SH-SY5Y (cell line): ENCODE data around the gene C11orf24.

Source experiments
- GATA2 ChIP-seq: IDR thresholded peaks from 2 replicates; pipeline ENCODE4 v1.6.1; 2011; ENCODE audit warnings: mild to moderate bottlenecking, low read depth, low read length
- GATA3 ChIP-seq: IDR thresholded peaks from 2 replicates; pipeline ENCODE4 v1.6.1; 2011; ENCODE audit warnings: low read depth, mild to moderate bottlenecking, low read length, moderate library complexity

The C11orf24 gene

GRCh38 chr11:68215087-68215445 is 56.7 kb downstream of the C11orf24 start:
- no peak for TF ChIP-seq GATA3
- no peak for TF ChIP-seq GATA2

- no peak for TF ChIP-seq GATA3
- no peak for TF ChIP-seq GATA2
Observed at GRCh38 chr11:68214173-68215086, 57.3 kb downstream of the C11orf24 start.

GRCh38 chr11:68213555-68214172 is 58.1 kb downstream of the C11orf24 start:
- no peak for TF ChIP-seq GATA2
- no peak for TF ChIP-seq GATA3

- no peak for TF ChIP-seq GATA2
- no peak for TF ChIP-seq GATA3
Observed at GRCh38 chr11:68213135-68213515, 58.6 kb downstream of the C11orf24 start, which contains the start of gene KMT5B. Gene KMT5B, minus strand, starts transcription at chr11:68213296. Its CDS starts 23,220 bp downstream, at chr11:68190076.

GRCh38 chr11:68212421-68213134 is 59.2 kb downstream of the C11orf24 start:
- no peak for TF ChIP-seq GATA2
- no peak for TF ChIP-seq GATA3

GRCh38 chr11:68211546-68211945 is 60.2 kb downstream of the C11orf24 start:
- no peak for TF ChIP-seq GATA3
- no peak for TF ChIP-seq GATA2
